H1 (cell line): Measurements from ENCODE around the gene EED. TPM values are rescaled to one million over a fixed set of nuclear protein-coding genes. Genes with fewer than 3 reads are reported as not detected.

Experiments
- CTCF ChIA-PET: fragments of 300-600 bp; sonication (Branson Sonifier 250); formaldehyde crosslinking; loops from one replicate; lab custom pipeline; 2021; ENCODE audit not compliant: partially characterized antibody; lab: Charles Lee
- POLR2A ChIA-PET: fragments of 300-600 bp; sonication (Branson Sonifier 250); formaldehyde crosslinking; loops from one replicate; lab custom pipeline; 2021; ENCODE audit warnings: inconsistent platforms; ENCODE audit not compliant: partially characterized antibody; lab: Charles Lee
- DNase-seq, 2 experiments: peaks; one replicate each; pipeline versions ENCODE4 v3.0.0 to v3.0.0-alpha.2; 2010 to 2022; ENCODE audit warnings: low spot score in 2 of 2, low read depth in 1 of 2, mixed read lengths in 1 of 2
- FAIRE-seq: peaks from 2 replicates; lab custom pipeline; 2011; peaks lifted over from hg19 to GRCh38; lab: Jason Lieb, UNC
- H2AFZ ChIP-seq: 2 replicates; pipeline ENCODE4 v1.8.1; 2012; ENCODE audit warnings: low read length, inconsistent platforms
- H2AK5ac ChIP-seq: 2 replicates; pipeline ENCODE4 v1.6.1; 2013; ENCODE audit warnings: low read depth, low read length
- H2BK120ac ChIP-seq: replicated peaks from 2 replicates; pipeline ENCODE3; 2013; ENCODE audit warnings: low read depth, low read length, inconsistent platforms
- H2BK12ac ChIP-seq: 2 replicates; pipeline ENCODE4 v1.6.1; 2013; ENCODE audit warnings: low read depth, low read length
- H2BK15ac ChIP-seq: 2 replicates; pipeline ENCODE4 v1.6.1; 2013; ENCODE audit warnings: low read length
- H2BK20ac ChIP-seq: 2 replicates; pipeline ENCODE4 v1.6.1; 2013; ENCODE audit warnings: low read length
- H2BK5ac ChIP-seq: 2 replicates; pipeline ENCODE4 v1.6.1; 2013; ENCODE audit warnings: low read depth, low read length
- H3K14ac ChIP-seq: 2 replicates; pipeline ENCODE4 v1.6.1; 2013; ENCODE audit warnings: inconsistent platforms; ENCODE audit not compliant: insufficient read length
- H3K18ac ChIP-seq: 2 replicates; pipeline ENCODE4 v1.6.1; 2013; ENCODE audit warnings: low read length; ENCODE audit errors: extremely low read depth
- H3K23ac ChIP-seq: 2 replicates; pipeline ENCODE4 v1.6.1; 2013; ENCODE audit warnings: inconsistent platforms; ENCODE audit not compliant: insufficient read length
- H3K23me2 ChIP-seq: 2 replicates; pipeline ENCODE4 v1.6.1; 2013; ENCODE audit warnings: low read depth, low read length
- H3K27ac ChIP-seq: 2 replicates; pipeline ENCODE4 v1.6.1; 2011; ENCODE audit warnings: low read depth, low read length, inconsistent platforms
- H3K27me3 ChIP-seq, 4 experiments: replicated peaks in 1 of 4; 1 replicate in 1 of 4; 2 replicates in 3 of 4; pipeline versions ENCODE4 v1.6.1 to v1.8.1; 2011 to 2013; ENCODE audit warnings: low read length in 3 of 4, mild to moderate bottlenecking in 3 of 4, inconsistent platforms in 2 of 4, mixed read lengths in 2 of 4, moderate library complexity in 1 of 4; ENCODE audit not compliant: control insufficient read depth in 3 of 4, insufficient read depth in 3 of 4; ENCODE audit errors: extremely low read depth in 1 of 4
- H3K36me3 ChIP-seq, 4 experiments: 2 replicates each; pipeline versions ENCODE4 v1.6.1 to v1.8.1; 2011 to 2013; ENCODE audit warnings: mild to moderate bottlenecking in 4 of 4, low read length in 3 of 4, moderate library complexity in 2 of 4, control low read depth in 1 of 4, inconsistent platforms in 1 of 4; ENCODE audit not compliant: insufficient read depth in 4 of 4, control insufficient read depth in 2 of 4
- H3K4ac ChIP-seq: replicated peaks from 2 replicates; pipeline ENCODE3; 2013; ENCODE audit warnings: low read length, low read depth, mixed read lengths, inconsistent platforms; ENCODE audit not compliant: insufficient read length
- H3K4me1 ChIP-seq, 4 experiments: replicated peaks in 1 of 4; 1 replicate in 1 of 4; 2 replicates in 3 of 4; pipeline versions ENCODE4 v1.6.1 to v1.8.1; 2011 to 2013; ENCODE audit warnings: low read length in 3 of 4, inconsistent platforms in 2 of 4, mixed read lengths in 1 of 4; ENCODE audit not compliant: insufficient read depth in 4 of 4, control insufficient read depth in 3 of 4
- H3K4me2 ChIP-seq, 2 experiments: 2 replicates each; pipeline versions ENCODE4 v1.6.1 to v1.8.1; 2011 to 2013; ENCODE audit warnings: low read depth in 2 of 2, low read length in 2 of 2, control low read depth in 1 of 2, inconsistent platforms in 1 of 2, mild to moderate bottlenecking in 1 of 2; ENCODE audit not compliant: insufficient read depth in 1 of 2
- H3K4me3 ChIP-seq, 4 experiments: fragments of 200-600, 300-600 bp in 1 of 4; sonication (generic), shearing (Covaris generic), sonication (Bioruptor Twin) in 1 of 4; 2 replicates each; pipeline versions ENCODE4 v1.5.1 to v1.8.1; 2011 to 2016; ENCODE audit warnings: low read length in 4 of 4, low read depth in 3 of 4, control low read depth in 2 of 4, inconsistent platforms in 2 of 4, mild to moderate bottlenecking in 2 of 4, mixed read lengths in 1 of 4, moderate library complexity in 1 of 4; ENCODE audit not compliant: insufficient read depth in 2 of 4; ENCODE audit errors: extremely low read depth in 1 of 4
- H3K56ac ChIP-seq: replicated peaks from 2 replicates; pipeline ENCODE3; 2013; ENCODE audit warnings: low read depth, mild to moderate bottlenecking, mixed read lengths, low read length, inconsistent platforms; ENCODE audit not compliant: insufficient read length
- H3K79me1 ChIP-seq: 2 replicates; pipeline ENCODE4 v1.6.1; 2013; ENCODE audit warnings: low read depth, low read length, control low read depth
- H3K79me2 ChIP-seq, 2 experiments: 2 replicates each; pipeline versions ENCODE4 v1.6.1 to v1.8.1; 2012 to 2013; ENCODE audit warnings: low read length in 2 of 2, mild to moderate bottlenecking in 2 of 2, inconsistent platforms in 1 of 2; ENCODE audit not compliant: insufficient read depth in 2 of 2, control insufficient read depth in 1 of 2
- H3K9ac ChIP-seq, 4 experiments: replicated peaks in 1 of 4; 1 replicate in 1 of 4; 2 replicates in 3 of 4; pipeline versions ENCODE4 v1.6.1 to v1.8.1; 2011 to 2013; ENCODE audit warnings: low read depth in 3 of 4, low read length in 3 of 4, control low read depth in 2 of 4, mild to moderate bottlenecking in 2 of 4, moderate library complexity in 2 of 4, inconsistent platforms in 1 of 4; ENCODE audit errors: extremely low read depth in 1 of 4
- H3K9me3 ChIP-seq, 2 experiments: 2 replicates each; pipeline versions ENCODE4 v1.6.1 to v1.8.1; 2012 to 2013; ENCODE audit warnings: mild to moderate bottlenecking in 2 of 2, moderate library complexity in 2 of 2, control low read depth in 1 of 2, inconsistent platforms in 1 of 2, low read depth in 1 of 2, low read length in 1 of 2, mixed read lengths in 1 of 2; ENCODE audit not compliant: insufficient read depth in 2 of 2
- H4K20me1 ChIP-seq, 2 experiments: replicated peaks in 1 of 2; 2 replicates each; pipeline versions ENCODE3 to v1.8.1; 2011 to 2013; ENCODE audit warnings: inconsistent platforms in 2 of 2, low read length in 2 of 2, mild to moderate bottlenecking in 1 of 2; ENCODE audit not compliant: insufficient read depth in 2 of 2, control insufficient read depth in 1 of 2
- H4K5ac ChIP-seq: 2 replicates; pipeline ENCODE4 v1.6.1; 2013; ENCODE audit warnings: low read length, low read depth, mixed read lengths, inconsistent platforms; ENCODE audit not compliant: insufficient read length
- H4K8ac ChIP-seq: 2 replicates; pipeline ENCODE4 v1.8.0; 2013; ENCODE audit warnings: mild to moderate bottlenecking, moderate library complexity, low read length, inconsistent platforms; ENCODE audit not compliant: insufficient read depth; ENCODE audit errors: extremely low read depth
- H4K91ac ChIP-seq: replicated peaks from 2 replicates; pipeline ENCODE3; 2013; ENCODE audit warnings: low read length, mixed read lengths, inconsistent platforms; ENCODE audit not compliant: insufficient read length
- BACH1 ChIP-seq: IDR thresholded peaks from 2 replicates; pipeline ENCODE4 v1.6.1; 2012; ENCODE audit warnings: low read length, improper control_type of control experiment
- WGBS, 2 experiments: shearing (Covaris generic) in 1 of 2; methylation state at CpG; one replicate each; pipeline versions ENCODE4 v1.1.6 to v1.1.7; 2013 to 2015; ENCODE audit warnings: low lambda C conversion rate in 2 of 2, mixed read lengths in 2 of 2, inconsistent platforms in 1 of 2, low coverage in 1 of 2, missing lambda C conversion rate in 1 of 2; ENCODE audit not compliant: insufficient replicate concordance in 2 of 2, insufficient coverage in 1 of 2, insufficient read length in 1 of 2; ENCODE audit errors: extremely low coverage in 1 of 2, missing lambda C conversion rate in 1 of 2; 5-methylcytosine and 5-hydroxymethylcytosine counted together
- polyA plus RNA-seq, 7 experiments: library from polyadenylated mRNA; depleted of rRNA in 3 of 7; stranded (reverse) in 5 of 7; unstranded in 2 of 7; fragments of >200 nt in 5 of 7; fragments of 200-250 nt in 2 of 7; gene quantifications; 1 replicate in 5 of 7; 2 replicates in 1 of 7; 4 replicates in 1 of 7; pipeline versions ENCODE4 v1.2.1 to v1.2.3, GENCODE V29; 2011 to 2013; ENCODE audit warnings: missing spikeins in 2 of 7, mixed read lengths in 2 of 7
- total RNA-seq: library from RNA; stranded (reverse); fragmentation: NEBNext Ultra II Directional; extraction: Animal tissue kit (Norgen Biotek cat#: 25700); gene quantifications from 2 replicates; pipeline ENCODE4 v1.2.1, GENCODE V29; 2021

EED gene
- total and polyA plus RNA-seq, 2 of the 8 experiments (the other 6 are each of a cell fraction or from before 2014, with no cell fraction given), result 12.6 to 26.9 TPM

DNA sequence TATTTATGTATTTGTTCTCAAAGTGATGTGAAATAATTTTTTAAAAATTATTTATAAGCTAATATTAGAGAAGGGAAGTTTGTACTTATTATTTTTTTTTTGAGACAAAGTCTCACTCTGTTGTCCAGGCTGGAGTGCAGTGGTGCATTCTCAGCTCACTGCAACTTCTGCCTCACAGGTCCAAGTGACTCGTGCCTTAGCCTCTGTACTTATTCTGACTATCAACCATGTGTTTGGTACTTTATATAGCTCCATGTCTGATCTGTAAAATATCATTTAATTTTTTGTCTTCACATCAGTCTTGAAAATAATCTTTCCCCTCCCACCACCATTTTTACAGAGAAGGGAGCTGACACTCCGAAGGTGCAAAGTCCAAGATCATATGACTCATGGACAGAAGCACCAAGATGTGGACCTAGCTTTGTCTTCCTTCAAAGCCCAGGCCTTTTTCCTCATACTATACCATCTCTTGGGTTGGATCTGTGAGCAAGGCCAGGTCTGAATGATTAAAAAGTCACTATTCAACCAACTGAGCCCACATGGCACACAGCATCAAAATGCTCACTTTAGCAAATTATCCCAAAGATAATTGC, 32.4 kb upstream of the EED start:
- Histone ChIP-seq H3K4me2 (no peak overlapping the region), H3K27me3 (no peaks in the 10 kb centered on the region), H3K79me1 (no peaks in the 10 kb centered on the region), H4K8ac (no peak overlapping the region), H2BK20ac (no peak overlapping the region), H3K23me2 (no peaks in the 10 kb centered on the region), H3K18ac (no peak overlapping the region), H2BK12ac (no peak overlapping the region), H3K27ac (no peak overlapping the region), H3K4ac (no peak overlapping the region), H3K23ac (no peak overlapping the region), H3K4me3 (no peak overlapping the region), H4K5ac (no peak overlapping the region), H4K91ac (no peak overlapping the region), H2BK5ac (no peak overlapping the region), H3K9me3 (no peaks in the 10 kb centered on the region), H3K36me3 (no peaks in the 10 kb centered on the region), H2AK5ac (no peak overlapping the region), H3K56ac (no peak overlapping the region), H2AFZ (no peak overlapping the region), H4K20me1 (no peaks in the 10 kb centered on the region), H3K9ac (no peak overlapping the region), H2BK120ac (no peak overlapping the region), H3K4me1 (no peaks in the 10 kb centered on the region), H3K79me2 (no peaks in the 10 kb centered on the region), H3K14ac (no peak overlapping the region), H2BK15ac (no peak overlapping the region)
- no peak for DNase-seq
- ChIA-PET CTCF (interaction anchor here (0.6 to 2.4 kb wide), 7 partner anchors 9 to 357 kb away, joined by 3 to 8 read pairs (median 4); partner anchors contain the start of gene CCDC83), POLR2A (no interaction called here)
- WGBS, 2 experiments, result 100% methylated on average over 2 of the region's 2 CpGs; no CpG with 5 or more reads in 1 of the 2 experiments
- FAIRE-seq, result no peak
- TF ChIP-seq BACH1, result no peak
